HK-2 (cell line): ENCODE measurements around the gene UGT2B7.

Source experiments
- DNase-seq: peaks from one replicate; pipeline ENCODE4 v3.0.0-alpha.2; 2018; ENCODE audit not compliant: unreplicated experiment

The UGT2B7 gene

DNA sequence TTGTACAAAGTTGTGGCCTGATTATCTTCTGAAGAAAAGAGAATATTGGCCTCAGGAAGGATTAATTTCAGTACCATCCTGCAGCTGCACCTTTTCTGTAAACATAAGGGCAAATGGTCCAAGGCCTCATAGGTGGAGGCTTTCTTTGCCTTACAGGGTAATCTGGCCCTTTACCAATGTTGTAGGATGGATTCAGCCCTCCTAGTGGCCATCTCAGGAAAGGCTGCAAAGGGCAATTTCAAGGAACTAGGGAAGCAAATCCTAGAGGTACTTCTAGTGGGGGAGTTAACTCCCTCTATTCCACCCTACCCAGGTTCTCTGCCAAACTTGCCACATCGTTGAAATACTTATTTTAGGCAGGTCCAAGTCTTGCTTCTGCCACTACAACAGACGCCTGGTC, 60.6 kb downstream of the UGT2B7 start:
- DNase-seq: no peak
